ENCODE results near the gene NSMF.

NSMF gene

GRCh38 chr9:137465000-137465719, 6.0 kb upstream of the NSMF start:
- peaks cover 4% of the 10 kb centered on the region for H3K4me1 Mint-ChIP-seq
- H3K36me3 Mint-ChIP-seq (ENCODE audit: low read depth): no peaks in the 10 kb centered on the region
- H3K4me3 Mint-ChIP-seq: no peak overlapping the region
- peaks cover 38% of the 10 kb centered on the region for H3K27me3 Mint-ChIP-seq (ENCODE audit: low read depth, poor library complexity)
- no peaks in the 10 kb centered on the region for H3K9me3 Mint-ChIP-seq
- DNase-seq: no peak
- TF ChIP-seq CTCF (IDR thresholded peaks at IDR 0.05): no peak
- no peak overlapping the region for H3K27ac Mint-ChIP-seq

- DNase-seq: no peak
- Mint-ChIP-seq H3K36me3 (ENCODE audit: low read depth) (no peaks in the 10 kb centered on the region), H3K4me1 (peaks cover 4% of the 10 kb centered on the region), H3K9me3 (no peaks in the 10 kb centered on the region), H3K27me3 (ENCODE audit: low read depth, poor library complexity) (peaks cover 35% of the 10 kb centered on the region), H3K27ac (no peak overlapping the region), H3K4me3 (no peak overlapping the region)
- TF ChIP-seq CTCF (IDR thresholded peaks at IDR 0.05): no peak
These were observed 5.3 kb upstream of the NSMF start for GRCh38 chr9:137464291-137464999.

GRCh38 chr9:137463931-137464290, 4.8 kb upstream of the NSMF start:
- peaks cover 29% of the 10 kb centered on the region for H3K27me3 Mint-ChIP-seq (ENCODE audit: low read depth, poor library complexity)
- H3K4me3 Mint-ChIP-seq: no peak overlapping the region
- no peaks in the 10 kb centered on the region for H3K9me3 Mint-ChIP-seq
- H3K36me3 Mint-ChIP-seq (ENCODE audit: low read depth): no peaks in the 10 kb centered on the region
- no peak overlapping the region for H3K27ac Mint-ChIP-seq
- peaks cover 4% of the 10 kb centered on the region for H3K4me1 Mint-ChIP-seq
- no peak for TF ChIP-seq CTCF (IDR thresholded peaks at IDR 0.05)
- DNase-seq: no peak

GRCh38 chr9:137462986-137463930, 4.1 kb upstream of the NSMF start:
- H3K9me3 Mint-ChIP-seq: no peaks in the 10 kb centered on the region
- peaks cover 24% of the 10 kb centered on the region for H3K27me3 Mint-ChIP-seq (ENCODE audit: low read depth, poor library complexity)
- DNase-seq: no peak
- no peaks in the 10 kb centered on the region for H3K36me3 Mint-ChIP-seq (ENCODE audit: low read depth)
- H3K27ac Mint-ChIP-seq: no peak overlapping the region
- TF ChIP-seq CTCF (IDR thresholded peaks at IDR 0.05): no peak
- H3K4me1 Mint-ChIP-seq: peaks cover 4% of the 10 kb centered on the region
- no peak overlapping the region for H3K4me3 Mint-ChIP-seq

GRCh38 chr9:137462396-137462985, 3.4 kb upstream of the NSMF start:
- no peaks in the 10 kb centered on the region for H3K36me3 Mint-ChIP-seq (ENCODE audit: low read depth)
- peaks cover 4% of the 10 kb centered on the region for H3K4me1 Mint-ChIP-seq
- H3K9me3 Mint-ChIP-seq: no peaks in the 10 kb centered on the region
- H3K27me3 Mint-ChIP-seq (ENCODE audit: low read depth, poor library complexity): peaks cover 20% of the 10 kb centered on the region
- no peak for TF ChIP-seq CTCF (IDR thresholded peaks at IDR 0.05)
- H3K27ac Mint-ChIP-seq: no peak overlapping the region
- no peak for DNase-seq
- H3K4me3 Mint-ChIP-seq: no peak overlapping the region
